HG02970 (cell line): Measurements from ENCODE around the gene DDX55.
A peak's percentile ranks its signal among the peaks of the same experiment; 100 is the strongest.

Experiments used
- ATAC-seq: cut with Tn5 transposase; IDR thresholded peaks from one replicate; pipeline ENCODE4 v1.9.1; 2021; ENCODE audit warnings: mild to moderate bottlenecking, moderate library complexity, moderate number of reproducible peaks; ENCODE audit not compliant: unreplicated experiment, low FRiP score

DDX55 gene

DNA sequence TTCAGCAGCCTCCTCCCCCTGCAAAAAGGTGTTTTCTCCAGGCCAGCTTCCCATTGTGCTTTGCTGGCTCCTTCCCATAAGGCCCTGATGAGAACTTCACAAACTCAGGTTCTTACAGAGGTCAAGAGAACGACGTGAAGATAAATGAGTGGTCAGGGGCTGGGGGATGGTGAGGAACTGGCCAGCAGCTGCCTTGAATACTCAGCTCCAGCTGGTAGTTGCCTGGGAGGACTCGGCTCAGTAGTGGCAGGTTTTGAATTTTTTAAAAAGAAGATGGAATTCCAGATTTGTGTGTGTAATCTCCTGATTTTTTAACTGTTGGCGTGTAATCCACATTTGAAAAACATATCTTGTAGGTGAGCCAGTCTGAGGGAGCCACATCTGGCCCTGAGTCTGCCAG, 5.9 kb downstream of the DDX55 start:
- ATAC-seq = no peak

DNA sequence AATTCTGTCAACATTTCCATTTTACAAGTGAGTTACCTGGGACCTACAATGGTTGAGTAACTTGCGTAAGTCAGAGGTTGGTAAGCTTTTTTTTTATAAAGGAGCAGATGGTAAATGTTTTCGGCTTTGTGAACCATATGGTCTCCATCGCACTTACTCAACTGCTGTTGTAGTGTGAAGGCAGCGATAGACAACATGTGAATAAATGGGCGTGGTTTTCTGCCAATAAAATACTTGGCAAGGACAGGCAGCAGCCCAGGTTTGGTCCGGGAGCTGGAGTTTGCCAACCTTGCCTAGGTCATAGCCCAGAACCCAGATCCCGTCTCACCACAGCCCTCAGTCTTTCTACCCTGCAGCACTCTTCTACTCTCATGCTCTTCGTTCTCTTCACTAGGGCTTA, 6.3 kb downstream of the DDX55 start:
- no peak for ATAC-seq

DNA sequence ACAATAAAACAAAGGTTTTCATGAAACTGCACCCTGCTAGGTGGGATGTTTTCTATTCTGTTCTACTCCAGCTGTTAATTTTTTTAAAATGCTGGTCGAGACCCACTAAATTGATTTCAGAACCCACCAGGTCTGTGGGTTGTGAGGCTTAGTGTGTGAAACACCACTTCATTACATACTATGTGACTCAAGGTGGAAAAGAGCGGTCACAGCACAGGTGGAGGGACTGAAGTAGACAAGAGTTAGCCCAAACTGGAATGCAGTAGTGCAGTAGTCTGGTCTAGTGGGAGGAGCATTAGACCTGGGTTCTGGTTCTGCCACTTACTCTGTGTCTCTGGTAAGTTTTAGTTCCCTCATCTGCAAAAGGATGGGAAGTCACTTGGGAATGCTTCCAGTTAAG, 12.2 kb downstream of the DDX55 start:
- ATAC-seq = no peak

DNA sequence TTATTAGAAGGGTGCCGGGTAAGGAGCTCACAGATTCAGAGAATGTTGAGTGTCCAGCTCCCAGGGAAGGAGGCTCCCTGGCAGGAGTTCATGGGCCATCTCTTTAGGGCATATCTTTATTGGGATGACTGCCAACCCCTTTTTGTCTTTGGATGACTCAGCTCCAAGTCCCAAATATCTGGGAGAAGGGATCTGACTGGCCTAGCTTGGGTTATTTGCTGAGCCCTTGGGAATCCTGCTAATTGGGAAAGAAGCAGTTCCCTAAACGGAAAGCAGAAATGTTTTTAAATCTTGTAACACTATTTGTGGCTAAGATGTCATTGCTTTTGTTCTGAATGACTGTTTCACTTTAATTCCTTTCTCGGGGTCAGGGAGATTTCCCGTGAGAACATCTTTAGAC, 12.6 kb downstream of the DDX55 start:
- no peak for ATAC-seq

DNA sequence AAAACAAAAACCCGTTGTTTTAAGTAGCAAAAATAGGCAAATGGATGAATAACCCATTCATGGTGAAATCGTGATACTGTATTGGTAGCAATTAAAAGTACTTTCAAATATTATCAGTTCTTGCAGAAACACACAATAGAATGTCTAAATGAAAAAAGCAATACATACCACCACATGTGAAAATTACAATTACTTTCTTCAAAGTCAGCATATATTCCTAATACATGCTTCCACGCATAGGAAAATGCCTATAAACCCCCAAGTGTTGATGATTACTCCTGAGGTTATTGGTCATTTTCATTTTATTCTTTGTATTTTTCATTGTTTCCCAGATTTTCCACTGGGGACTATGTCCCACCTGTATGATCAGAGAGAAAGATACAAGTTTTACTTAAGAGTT, 15.2 kb downstream of the DDX55 start:
- no peak for ATAC-seq

DNA sequence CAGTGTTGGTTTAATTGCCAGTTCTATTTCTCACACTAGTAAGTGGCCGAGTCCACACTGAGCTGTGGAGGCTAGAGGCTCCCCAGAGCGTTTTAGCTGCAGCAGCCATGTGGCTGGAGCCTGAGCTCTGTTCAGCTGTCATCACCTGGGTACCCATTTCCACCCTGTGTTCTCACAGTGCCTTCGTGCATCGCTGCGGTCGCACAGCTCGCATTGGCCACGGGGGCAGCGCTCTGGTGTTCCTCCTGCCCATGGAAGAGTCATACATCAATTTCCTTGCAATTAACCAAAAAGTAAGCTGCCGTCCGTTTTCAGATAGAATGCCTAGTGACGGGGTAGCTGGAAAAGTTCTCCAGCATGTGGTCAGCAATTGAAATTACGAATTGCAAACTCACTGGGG, 15.7 kb downstream of the DDX55 start:
- ATAC-seq = no peak

DNA sequence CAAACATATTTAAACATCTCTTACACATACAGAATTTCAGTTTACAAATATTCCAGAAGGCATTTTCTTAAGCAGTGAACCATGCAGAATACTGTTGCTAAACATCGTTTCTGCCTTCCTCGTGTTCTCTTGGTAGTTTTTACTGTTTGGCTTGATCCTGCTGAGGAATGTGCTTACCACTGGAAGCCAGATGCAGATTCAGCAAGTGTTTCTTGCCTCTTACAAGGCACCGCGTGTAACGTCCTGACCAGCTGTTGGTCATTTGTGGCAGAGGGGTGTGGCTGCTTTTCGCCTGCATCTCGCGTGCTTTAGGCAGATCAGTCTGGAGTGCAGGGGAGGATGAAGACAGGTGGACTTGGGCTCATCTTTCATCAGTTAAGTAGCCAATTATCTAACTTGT, 19.2 kb downstream of the DDX55 start:
- no peak for ATAC-seq

DNA sequence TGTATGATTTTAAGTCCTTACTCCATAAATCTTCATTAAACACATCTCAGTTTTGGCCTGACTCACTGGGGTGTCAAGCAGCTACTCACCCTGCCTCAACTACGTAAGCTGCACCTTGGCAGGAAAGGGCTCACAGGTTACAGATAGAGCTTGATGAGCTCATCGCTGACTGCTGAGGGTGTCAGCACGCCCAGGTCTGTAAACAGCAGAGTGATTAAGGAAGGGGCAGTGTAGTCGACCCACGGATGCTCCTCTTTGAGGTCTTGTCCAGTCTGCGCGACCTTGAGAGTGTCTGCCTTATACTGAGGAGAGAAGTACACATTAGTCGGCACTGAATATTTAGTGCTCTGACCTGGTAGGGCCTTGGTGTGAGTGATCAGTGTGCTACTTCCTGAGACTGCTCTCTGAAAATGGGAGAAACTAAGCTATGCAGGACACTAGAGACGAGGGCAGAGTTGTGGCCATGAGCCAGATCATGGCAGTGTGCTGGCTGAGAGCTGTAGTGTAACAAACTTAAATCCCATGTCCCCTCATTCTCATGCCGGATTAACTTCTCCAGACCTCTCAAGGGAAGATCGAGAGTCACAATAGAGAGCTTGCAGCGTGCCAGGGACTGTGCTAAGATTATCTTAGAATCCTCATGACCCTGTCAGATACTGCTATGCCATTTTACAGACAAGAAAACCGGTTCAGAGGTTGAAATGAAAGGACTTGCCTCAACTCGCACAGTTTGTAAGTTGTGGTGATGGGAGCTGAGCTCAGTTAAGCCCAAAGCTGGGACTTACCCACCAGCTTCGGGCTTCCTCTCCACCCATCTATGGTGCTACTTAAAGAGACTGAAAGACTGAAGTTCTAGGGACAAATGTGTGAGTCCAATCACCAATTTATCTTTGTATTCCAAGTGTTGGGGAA, 20.0 kb downstream of the DDX55 start:
- ATAC-seq = no peak

DNA sequence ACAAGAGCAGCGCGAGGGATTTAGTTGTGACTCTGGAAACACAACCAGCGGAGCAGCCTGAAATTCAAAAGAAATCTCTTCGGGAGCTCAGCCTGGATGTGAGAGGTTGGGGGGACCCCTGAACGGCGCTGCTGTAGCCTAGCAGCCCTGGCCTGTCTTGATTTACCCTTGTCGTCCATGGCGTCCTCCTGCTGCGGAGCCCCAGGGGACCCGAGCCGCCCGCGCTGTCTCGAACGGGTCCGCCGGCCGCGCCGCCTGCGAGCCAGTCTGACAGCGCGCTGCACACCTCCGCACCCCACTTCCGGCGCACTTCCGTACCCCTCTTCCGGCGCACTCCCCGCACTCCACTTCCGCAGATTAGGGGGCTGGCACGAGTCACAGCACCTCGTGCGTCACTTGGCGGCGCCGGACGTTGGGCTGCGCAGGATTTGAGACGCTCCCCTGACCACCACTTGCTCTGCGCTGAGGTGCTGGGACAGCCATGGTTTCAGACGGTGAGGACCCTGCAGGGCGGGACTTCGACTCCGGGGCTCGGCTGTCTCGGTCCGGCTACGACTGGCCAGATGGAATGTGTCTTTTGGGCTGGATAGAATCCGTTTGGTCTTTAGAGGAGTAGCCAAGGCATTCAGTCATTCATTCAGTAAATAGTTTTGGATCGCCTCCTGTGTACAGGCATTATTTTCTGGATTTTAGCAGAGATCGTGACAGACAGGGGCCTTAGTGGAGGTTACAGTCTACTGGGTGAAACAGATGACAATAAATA, 31.7 kb downstream of the DDX55 start, which contains the start of the genes EIF2B1 and GTF2H3:
EIF2B1 (minus strand) TSS at position 308 of the 763 bp plus-strand sequence; CDS start at position 179, 129 bp downstream.
GTF2H3 (plus strand) TSS at position 451 of the 763 bp plus-strand sequence; CDS start at position 482, 31 bp downstream.
- peak; percentile 98 for ATAC-seq

DNA sequence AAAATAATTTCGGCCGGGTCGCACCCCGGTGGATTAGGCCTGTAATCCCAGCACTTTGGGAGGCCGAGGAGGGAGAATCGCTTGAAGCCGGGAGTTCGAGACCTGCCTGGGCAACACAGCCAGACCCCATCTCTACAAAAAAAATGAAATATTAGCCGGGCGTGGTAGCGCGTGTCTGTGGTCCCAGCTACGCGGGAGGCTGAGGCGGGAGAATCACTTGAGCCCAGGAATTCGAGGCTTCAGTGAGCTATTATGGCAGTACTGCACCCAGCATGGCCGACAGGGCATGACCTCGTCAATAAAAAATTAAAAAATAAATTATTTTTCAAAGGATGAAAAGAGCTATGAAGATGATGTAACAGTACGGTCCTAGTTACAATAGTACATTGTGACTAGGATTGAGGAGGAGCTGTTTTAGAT, 32.3 kb downstream of the DDX55 start:
- no peak for ATAC-seq

DNA sequence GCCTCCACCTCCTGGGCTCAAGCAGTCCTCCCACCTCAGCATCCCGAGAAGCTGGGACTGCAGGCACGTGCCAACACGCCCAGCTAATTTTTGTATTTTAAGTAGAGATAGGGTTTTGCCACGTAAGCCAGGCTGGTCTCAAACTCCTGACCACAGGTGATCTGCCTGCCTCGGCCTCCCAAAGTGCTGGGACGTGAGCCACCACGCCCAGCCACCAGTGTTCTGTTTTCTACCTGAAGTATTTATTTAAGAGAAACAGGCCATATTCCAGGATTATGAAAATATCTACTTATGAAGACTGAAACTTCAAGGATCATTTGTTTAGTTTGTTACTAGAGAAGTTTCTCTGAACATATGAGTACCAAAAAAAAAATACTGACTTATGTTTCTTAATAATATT, 42.0 kb downstream of the DDX55 start:
- no peak for ATAC-seq

DNA sequence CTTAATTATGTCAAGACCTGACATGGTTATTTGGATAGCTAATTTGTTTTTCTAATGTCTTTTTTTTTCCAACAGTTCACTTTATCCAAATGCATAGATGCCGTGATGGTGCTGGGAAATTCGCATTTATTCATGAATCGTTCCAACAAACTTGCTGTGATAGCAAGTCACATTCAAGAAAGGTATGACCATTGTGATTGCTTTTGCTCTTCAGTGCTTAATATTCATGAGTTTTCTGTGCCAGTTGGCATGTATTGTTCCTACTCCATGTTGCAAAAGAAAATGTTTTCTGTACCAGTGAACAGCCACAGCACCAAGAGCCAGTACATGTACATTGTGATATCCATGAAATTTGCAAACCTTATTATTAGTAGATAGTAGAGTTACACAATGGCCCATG, 43.5 kb downstream of the DDX55 start:
- ATAC-seq = no peak

DNA sequence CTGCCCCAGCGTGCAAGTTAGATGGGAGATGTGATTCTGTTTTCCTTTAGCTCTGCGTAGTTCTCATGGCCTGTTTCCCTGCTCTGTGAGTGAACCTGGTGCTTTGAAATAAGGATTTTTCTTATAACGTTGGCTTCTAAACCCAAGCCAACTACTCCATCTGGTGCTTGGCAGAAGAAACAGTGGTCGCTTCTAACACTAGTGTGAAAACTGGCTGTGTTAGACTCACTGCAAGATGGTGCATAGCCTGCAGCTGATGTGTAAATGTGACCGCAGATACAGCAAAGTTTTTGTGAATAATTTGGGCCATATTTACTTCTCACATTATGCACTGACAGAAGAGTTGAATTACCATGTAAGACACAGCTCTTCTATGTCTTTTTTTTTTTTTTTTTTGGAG, 44.0 kb downstream of the DDX55 start:
- ATAC-seq = no peak

DNA sequence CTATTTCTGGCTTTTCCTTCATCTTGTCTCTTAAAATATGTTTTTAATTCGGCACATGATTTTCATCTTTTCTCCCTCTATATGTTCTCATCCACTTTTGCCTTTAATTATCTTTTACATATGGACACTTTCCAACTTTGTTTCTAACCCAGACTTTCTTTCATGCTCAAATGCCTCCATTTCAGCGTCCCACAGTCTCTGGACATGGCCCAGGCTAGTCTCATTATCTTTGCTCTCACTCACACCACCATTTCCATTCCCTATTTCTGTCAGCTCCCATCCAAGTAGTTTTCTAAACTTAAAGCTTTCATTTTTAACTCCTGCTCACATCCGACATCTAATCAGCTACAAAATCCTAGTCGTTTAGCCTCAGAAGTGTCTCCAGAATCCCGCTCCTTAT, 46.5 kb downstream of the DDX55 start:
- ATAC-seq = no peak

DNA sequence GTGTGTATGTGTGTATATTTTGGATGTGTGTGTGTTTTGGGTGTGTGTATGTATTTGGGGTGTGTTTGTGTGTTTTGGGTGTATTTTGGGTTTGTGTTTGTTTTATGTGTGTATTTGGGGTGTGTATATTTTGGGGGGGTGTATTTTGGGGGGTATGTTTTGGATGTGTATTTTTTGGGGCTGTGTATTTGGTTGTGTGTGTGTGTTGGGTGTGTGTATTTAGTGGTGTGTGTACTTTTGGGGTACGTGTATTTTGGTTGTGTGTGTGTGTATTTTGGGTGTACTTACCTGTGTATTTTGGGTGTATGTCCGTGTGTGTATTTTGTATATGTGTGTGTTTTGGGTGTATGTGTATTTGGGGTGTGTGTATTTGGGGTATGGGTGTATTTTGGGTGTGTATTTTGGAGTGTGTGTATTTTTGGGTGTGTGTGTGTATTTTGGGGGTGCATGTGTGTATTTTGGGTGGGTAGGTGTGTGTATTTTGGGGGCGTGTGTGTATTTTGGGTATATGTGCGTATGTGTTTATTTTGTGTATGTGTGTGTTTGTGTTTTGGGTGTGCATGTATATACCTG, 52.3 kb downstream of the DDX55 start:
- ATAC-seq = no peak

DNA sequence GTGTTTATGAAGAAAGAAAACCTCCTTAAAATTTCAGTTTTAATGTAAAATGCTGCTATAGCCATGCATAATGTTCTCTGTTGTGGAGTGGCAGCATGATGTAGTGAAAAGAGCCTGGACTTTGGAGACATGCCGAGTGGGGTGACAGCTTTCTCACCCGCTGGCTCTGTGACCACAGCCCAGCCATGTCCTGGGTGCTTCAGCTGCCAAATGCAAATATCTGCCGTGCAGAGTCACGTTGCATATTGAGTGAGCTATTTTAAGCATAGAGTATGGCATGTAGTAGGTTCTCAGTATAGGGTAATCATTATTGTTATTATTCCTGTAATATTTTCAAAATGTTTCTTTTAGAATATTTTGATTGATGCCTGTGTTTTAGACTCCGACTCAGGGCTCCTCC, 53.5 kb downstream of the DDX55 start:
- no peak for ATAC-seq

DNA sequence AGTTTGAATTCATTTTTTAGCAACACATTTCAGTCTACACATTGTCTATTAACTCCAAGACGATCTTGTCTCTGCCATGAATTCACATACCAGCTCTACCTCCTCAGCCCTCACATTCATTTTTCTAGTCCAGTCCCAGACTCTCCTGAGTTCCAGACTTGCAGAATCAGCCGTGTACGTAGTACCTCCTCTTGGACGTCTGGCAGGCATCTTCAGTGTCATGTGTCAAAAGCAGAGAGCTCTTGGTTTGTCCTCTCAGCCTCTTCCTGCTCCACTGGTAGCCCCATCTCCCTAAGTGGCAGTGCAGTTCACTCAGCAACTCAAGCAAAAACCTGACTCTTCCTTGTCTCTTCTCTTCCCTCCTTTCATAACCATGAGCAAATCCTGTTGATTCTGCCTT, 54.5 kb downstream of the DDX55 start:
- ATAC-seq = no peak

DNA sequence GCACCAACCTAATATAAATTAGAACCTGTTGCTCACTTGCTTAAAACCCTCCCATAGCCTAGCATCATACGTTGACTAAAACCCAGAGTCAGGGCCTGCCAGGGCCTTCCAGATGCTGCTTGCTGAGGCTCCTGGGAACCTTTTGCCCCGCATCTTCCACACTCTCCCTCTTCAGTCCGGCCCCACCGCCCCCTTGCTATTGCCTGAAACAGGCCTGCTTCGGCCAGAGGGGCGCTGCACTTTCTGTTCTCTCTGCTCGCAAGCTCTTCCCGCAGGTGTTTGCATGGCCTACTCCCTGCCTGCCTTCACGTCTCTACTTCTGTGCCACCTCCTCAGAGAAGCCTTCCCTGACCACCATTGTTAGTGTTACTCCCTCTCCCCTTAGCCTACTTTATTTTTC, 55.3 kb downstream of the DDX55 start:
- ATAC-seq = no peak

DNA sequence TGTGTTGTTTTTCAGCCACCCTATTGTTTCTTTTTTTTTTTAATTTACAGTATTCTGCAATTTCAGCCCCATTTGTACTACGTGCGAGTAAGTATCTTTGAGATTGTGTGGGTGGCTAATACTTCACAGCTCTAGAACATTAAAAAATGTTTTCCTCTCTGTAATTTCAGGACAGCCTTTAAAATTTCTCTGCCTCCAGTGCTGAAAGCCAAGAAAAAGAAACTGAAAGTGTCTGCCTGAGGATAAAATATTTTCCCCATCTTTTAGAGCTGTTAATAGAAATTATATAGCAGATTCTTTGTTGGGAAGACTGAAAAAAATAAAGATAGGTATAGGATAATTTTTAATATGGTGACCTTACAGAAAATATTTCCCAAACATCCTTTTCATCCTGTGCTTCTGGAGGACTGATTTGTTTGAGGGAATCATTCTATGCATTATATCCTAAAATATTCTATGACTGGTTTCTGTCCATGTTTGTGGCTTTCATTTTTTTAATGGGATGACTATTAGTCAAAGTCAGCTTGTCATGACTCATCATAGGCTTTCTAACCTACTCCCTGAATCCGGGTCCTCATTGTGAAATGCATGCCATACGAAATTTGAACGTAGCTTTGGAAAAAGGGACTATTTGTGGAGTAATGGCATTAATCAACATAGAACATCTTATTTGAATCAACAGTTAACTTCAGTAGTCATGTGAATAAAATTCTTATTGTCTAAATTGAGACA, 58.3 kb downstream of the DDX55 start:
- ATAC-seq = no peak

DNA sequence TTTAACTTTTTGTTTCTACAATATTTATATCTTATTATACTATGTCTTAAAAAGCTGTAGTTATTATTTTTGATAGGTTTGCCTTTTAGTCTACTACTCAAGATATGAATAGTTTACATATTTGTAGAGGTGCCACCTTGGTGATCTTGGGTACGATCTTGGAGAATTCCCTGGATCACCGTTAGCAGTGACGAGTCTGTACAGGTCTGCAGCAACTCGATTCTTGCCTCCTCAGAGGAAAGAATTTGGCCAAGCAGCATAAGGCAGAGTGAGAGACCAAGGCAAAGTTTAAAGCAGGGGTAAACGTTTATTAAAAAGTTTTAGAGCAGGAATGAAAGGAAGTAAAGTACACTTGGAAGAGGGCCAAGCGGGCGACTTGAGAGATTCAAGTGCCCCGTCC, 65.9 kb downstream of the DDX55 start:
- no peak for ATAC-seq
